ENCODE measurements around the gene ETV4.

Gene ETV4

DNA sequence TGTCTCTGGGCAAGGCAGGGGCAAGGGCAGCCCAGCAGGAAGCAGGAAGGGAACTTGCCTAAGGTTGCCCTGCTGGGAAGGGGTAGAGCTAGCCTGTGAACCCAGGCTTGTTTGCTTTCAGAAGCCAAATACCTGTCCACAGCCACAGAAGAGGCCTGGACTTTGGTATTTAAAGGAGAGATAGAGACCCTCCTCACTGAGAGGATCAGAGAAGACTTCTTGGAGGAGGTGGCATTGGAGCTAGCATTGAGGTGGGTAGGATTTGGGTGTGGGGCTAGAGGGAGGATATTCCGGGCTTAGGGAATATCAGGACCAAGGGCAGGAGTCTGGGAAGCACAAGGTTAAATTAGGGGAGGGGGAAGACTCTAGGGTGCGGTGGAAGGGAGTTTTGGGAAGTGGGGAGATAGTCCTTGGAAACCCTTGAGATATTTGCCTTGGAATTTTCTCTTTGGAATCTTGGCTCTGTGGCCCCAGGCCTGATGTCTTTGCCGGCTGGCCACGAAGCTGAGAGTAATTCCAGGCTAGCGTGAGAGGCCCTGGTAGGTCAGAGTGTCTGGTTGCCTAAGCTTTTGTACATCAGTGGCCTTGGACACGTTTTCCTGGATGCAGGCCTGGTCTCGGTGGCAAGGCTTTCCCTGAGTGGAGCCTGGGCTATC is 13.1 kb upstream of the ETV4 start:
- TF ChIP-seq, protein P1, sequence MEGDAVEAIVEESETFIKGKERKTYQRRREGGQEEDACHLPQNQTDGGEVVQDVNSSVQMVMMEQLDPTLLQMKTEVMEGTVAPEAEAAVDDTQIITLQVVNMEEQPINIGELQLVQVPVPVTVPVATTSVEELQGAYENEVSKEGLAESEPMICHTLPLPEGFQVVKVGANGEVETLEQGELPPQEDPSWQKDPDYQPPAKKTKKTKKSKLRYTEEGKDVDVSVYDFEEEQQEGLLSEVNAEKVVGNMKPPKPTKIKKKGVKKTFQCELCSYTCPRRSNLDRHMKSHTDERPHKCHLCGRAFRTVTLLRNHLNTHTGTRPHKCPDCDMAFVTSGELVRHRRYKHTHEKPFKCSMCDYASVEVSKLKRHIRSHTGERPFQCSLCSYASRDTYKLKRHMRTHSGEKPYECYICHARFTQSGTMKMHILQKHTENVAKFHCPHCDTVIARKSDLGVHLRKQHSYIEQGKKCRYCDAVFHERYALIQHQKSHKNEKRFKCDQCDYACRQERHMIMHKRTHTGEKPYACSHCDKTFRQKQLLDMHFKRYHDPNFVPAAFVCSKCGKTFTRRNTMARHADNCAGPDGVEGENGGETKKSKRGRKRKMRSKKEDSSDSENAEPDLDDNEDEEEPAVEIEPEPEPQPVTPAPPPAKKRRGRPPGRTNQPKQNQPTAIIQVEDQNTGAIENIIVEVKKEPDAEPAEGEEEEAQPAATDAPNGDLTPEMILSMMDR (IDR thresholded peaks at IDR 0.05; ENCODE audit: insufficient read depth, low read length, poor library complexity, severe bottlenecking), result no peak
- TF ChIP-seq EZH2phosphoT487 (conservative IDR thresholded peaks at IDR 0.05; ENCODE audit: low read length), result no peak
- Histone ChIP-seq H3K4me2 (ENCODE audit: low read depth, low read length, poor library complexity, severe bottlenecking) (no peak overlapping the region), H3K36me3 (ENCODE audit: low read length) (no peaks in the 10 kb centered on the region), H3F3A (ENCODE audit: insufficient read depth) (no peaks in the 10 kb centered on the region), H3K27ac (ENCODE audit: low read depth, low read length) (no peak overlapping the region), H3K9me2 (replicated peaks; ENCODE audit: insufficient read depth, low read length) (no peaks in the 10 kb centered on the region), H3K9ac (ENCODE audit: low read length) (no peak overlapping the region), H3K9me3 (ENCODE audit: insufficient read depth, low read length) (no peaks in the 10 kb centered on the region), H4K20me1 (ENCODE audit: low read depth, low read length) (no peaks in the 10 kb centered on the region), H3K27me3 (ENCODE audit: low read length) (no peaks in the 10 kb centered on the region), H3K79me2 (ENCODE audit: insufficient read depth, low read length) (no peaks in the 10 kb centered on the region), H3K4me3 (ENCODE audit: insufficient read depth, low read length, poor library complexity, severe bottlenecking) (no peak overlapping the region), H2AFZ (ENCODE audit: low read depth, low read length, severe bottlenecking) (no peak overlapping the region)

DNA sequence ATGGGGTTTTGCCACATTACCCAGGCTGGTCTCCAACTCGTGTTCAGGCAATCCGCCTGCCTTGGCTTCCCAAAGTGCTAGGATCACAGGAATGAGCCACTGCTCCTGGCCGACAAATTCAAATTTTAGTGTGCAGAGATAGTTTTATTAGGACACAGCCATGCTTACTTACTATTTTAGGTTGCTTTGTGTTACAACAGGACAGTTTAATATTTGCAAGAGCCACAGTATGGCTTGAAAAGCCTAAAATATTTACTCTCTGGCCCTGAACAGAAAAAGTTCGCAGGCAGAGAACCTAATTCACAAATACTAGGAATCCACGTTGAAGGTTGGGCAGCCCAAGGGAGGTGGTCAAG is 12.6 kb upstream of the ETV4 start:
- H3K79me2 ChIP-seq (ENCODE audit: insufficient read depth, low read length), result no peaks in the 10 kb centered on the region
- no peak overlapping the region for H3K4me2 ChIP-seq (ENCODE audit: low read depth, low read length, poor library complexity, severe bottlenecking)
- TF ChIP-seq, protein P1 (IDR thresholded peaks at IDR 0.05; ENCODE audit: insufficient read depth, low read length, poor library complexity, severe bottlenecking), result no peak
- no peak for TF ChIP-seq EZH2phosphoT487 (conservative IDR thresholded peaks at IDR 0.05; ENCODE audit: low read length)
- no peak overlapping the region for H2AFZ ChIP-seq (ENCODE audit: low read depth, low read length, severe bottlenecking)
- no peak overlapping the region for H3K9ac ChIP-seq (ENCODE audit: low read length)
- no peak overlapping the region for H3K4me3 ChIP-seq (ENCODE audit: insufficient read depth, low read length, poor library complexity, severe bottlenecking)
- H3K27me3 ChIP-seq (ENCODE audit: low read length), result no peaks in the 10 kb centered on the region
- H3K27ac ChIP-seq (ENCODE audit: low read depth, low read length), result no peak overlapping the region
- H3F3A ChIP-seq (ENCODE audit: insufficient read depth), result no peaks in the 10 kb centered on the region
- H3K9me2 ChIP-seq (replicated peaks; ENCODE audit: insufficient read depth, low read length), result no peaks in the 10 kb centered on the region
- H3K36me3 ChIP-seq (ENCODE audit: low read length), result no peaks in the 10 kb centered on the region
- H3K9me3 ChIP-seq (ENCODE audit: insufficient read depth, low read length), result no peaks in the 10 kb centered on the region
- no peaks in the 10 kb centered on the region for H4K20me1 ChIP-seq (ENCODE audit: low read depth, low read length)

DNA sequence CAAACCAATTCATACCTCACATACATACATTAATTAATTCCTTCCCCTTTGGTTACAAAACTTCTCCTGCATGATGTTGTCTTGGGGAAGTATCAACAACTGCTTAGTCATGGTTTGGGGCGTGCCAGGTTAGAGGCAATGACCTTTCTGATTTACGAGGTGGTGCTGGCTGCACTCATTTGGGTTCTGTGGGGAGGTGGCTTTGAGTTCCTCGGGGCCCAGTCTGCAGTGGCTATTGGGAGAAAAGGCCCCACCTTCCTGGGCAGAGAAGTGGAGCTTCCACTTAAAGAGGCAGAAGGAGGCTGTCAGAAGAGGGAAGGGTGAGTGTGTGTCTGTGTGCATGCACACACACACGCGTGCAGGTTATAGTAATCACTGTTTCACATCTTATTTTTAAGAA is 10.2 kb upstream of the ETV4 start:
- H3K4me3 ChIP-seq (ENCODE audit: insufficient read depth, low read length, poor library complexity, severe bottlenecking), result no peak overlapping the region
- H3K27ac ChIP-seq (ENCODE audit: low read depth, low read length), result no peak overlapping the region
- H3K4me2 ChIP-seq (ENCODE audit: low read depth, low read length, poor library complexity, severe bottlenecking), result no peak overlapping the region
- no peaks in the 10 kb centered on the region for H3F3A ChIP-seq (ENCODE audit: insufficient read depth)
- no peaks in the 10 kb centered on the region for H3K36me3 ChIP-seq (ENCODE audit: low read length)
- no peaks in the 10 kb centered on the region for H4K20me1 ChIP-seq (ENCODE audit: low read depth, low read length)
- H3K27me3 ChIP-seq (ENCODE audit: low read length), result no peaks in the 10 kb centered on the region
- no peaks in the 10 kb centered on the region for H3K9me2 ChIP-seq (replicated peaks; ENCODE audit: insufficient read depth, low read length)
- no peaks in the 10 kb centered on the region for H3K9me3 ChIP-seq (ENCODE audit: insufficient read depth, low read length)
- TF ChIP-seq, protein P1 (IDR thresholded peaks at IDR 0.05; ENCODE audit: insufficient read depth, low read length, poor library complexity, severe bottlenecking), result no peak
- TF ChIP-seq EZH2phosphoT487 (conservative IDR thresholded peaks at IDR 0.05; ENCODE audit: low read length), result no peak
- H3K9ac ChIP-seq (ENCODE audit: low read length), result no peak overlapping the region
- no peak overlapping the region for H2AFZ ChIP-seq (ENCODE audit: low read depth, low read length, severe bottlenecking)
- H3K79me2 ChIP-seq (ENCODE audit: insufficient read depth, low read length), result no peaks in the 10 kb centered on the region

Measured in SU-DHL-6 (cell line).